GM12878 (cell line): ENCODE measurements around the gene PRRT1. TPM values are rescaled to one million over a fixed set of nuclear protein-coding genes. Genes with fewer than 3 reads are reported as not detected.

Experiments used
- BACH1 ChIP-seq: fragments of 450-650 bp; IDR thresholded peaks from 2 replicates; pipeline ENCODE4 v1.6.1; 2017; ENCODE audit warnings: mild to moderate bottlenecking, borderline replicate concordance
- CBX3 ChIP-seq: fragments of 200-600 bp; sonication (generic); IDR thresholded peaks from 2 replicates; pipeline ENCODE4 v1.6.1; 2016; ENCODE audit warnings: low read depth, borderline replicate concordance
- HDAC6 ChIP-seq: fragments of 200-600 bp; sonication (generic); IDR thresholded peaks from one replicate; pipeline ENCODE4 v1.8.0; 2017; ENCODE audit warnings: antibody characterized with exemption; ENCODE audit not compliant: unreplicated experiment
- IRF4 ChIP-seq: IDR thresholded peaks from 2 replicates; pipeline ENCODE4 v1.6.1; 2011; ENCODE audit warnings: low read depth, low read length
- KAT2A ChIP-seq: conservative IDR thresholded peaks from 2 replicates; pipeline ENCODE4 v1.6.1; 2011; ENCODE audit warnings: low read depth, low read length; ENCODE audit not compliant: control insufficient read depth
- PBX3 ChIP-seq: IDR thresholded peaks from 2 replicates; pipeline ENCODE4 v1.6.1; 2011; ENCODE audit warnings: mild to moderate bottlenecking, low read depth, low read length, moderate library complexity; ENCODE audit not compliant: insufficient replicate concordance
- RAD21 ChIP-seq: IDR thresholded peaks from 2 replicates; pipeline ENCODE4 v1.6.1; 2011; ENCODE audit warnings: mild to moderate bottlenecking, low read depth, low read length, moderate library complexity; ENCODE audit not compliant: insufficient read depth
- SRF ChIP-seq, 2 experiments: IDR thresholded peaks; 2 replicates each; pipeline ENCODE4 v1.6.1; 2011; ENCODE audit warnings: low read depth in 2 of 2, low read length in 2 of 2, mild to moderate bottlenecking in 1 of 2, moderate library complexity in 1 of 2
- SUZ12 ChIP-seq: fragments of 200-600 bp; sonication (generic); IDR thresholded peaks from one replicate; pipeline ENCODE4 v1.6.1; 2018; ENCODE audit warnings: antibody characterized with exemption, mild to moderate bottlenecking; ENCODE audit not compliant: unreplicated experiment
- YY1 ChIP-seq: IDR thresholded peaks from 2 replicates; pipeline ENCODE4 v1.6.1; 2011; ENCODE audit warnings: low read depth, mild to moderate bottlenecking, low read length
- ZNF384 ChIP-seq: IDR thresholded peaks from 2 replicates; pipeline ENCODE4 v1.6.1; 2012; ENCODE audit warnings: low read depth, mild to moderate bottlenecking, low read length, improper control_type of control experiment, borderline replicate concordance
- polyA plus RNA-seq, 11 experiments: library from polyadenylated mRNA; depleted of rRNA in 4 of 11; unstranded in 6 of 11; stranded (reverse) in 5 of 11; fragments of >200 nt; fragmentation: Nextera tagmentation in 4 of 11; fragmentation: Illumina TruSeq in 1 of 11; extraction: Ambion mirVana in 4 of 11; extraction: Trizol in 1 of 11; gene quantifications; 1 replicate in 1 of 11; 2 replicates in 10 of 11; pipeline versions ENCODE4 v1.2.1 to v1.2.3, GENCODE V29; 2011 to 2016; ENCODE audit warnings: inconsistent platforms in 2 of 11, missing spikeins in 2 of 11, low read depth in 1 of 11
- total RNA-seq, 4 experiments: library from RNA; depleted of rRNA in 3 of 4; stranded (reverse); fragments of >200 nt in 3 of 4; fragmentation: Illumina TruSeq in 1 of 4; extraction: Trizol in 1 of 4; gene quantifications; 2 replicates each; pipeline versions ENCODE4 v1.2.1 to v1.2.3, GENCODE V29; 2013 to 2021
- TF ChIP-seq, protein P1 (sequence below): fragments of 450-650 bp; IDR thresholded peaks from 2 replicates; pipeline ENCODE4 v1.6.1; 2017; ENCODE audit warnings: mild to moderate bottlenecking, moderate library complexity
- TF ChIP-seq, protein P2 (sequence below): fragments of 450-650 bp; IDR thresholded peaks from 2 replicates; pipeline ENCODE4 v1.6.1; 2017; ENCODE audit warnings: antibody characterized with exemption, mild to moderate bottlenecking, moderate library complexity
- TF ChIP-seq, protein P3 (sequence below): fragments of 450-650 bp; IDR thresholded peaks from 2 replicates; pipeline ENCODE4 v1.6.1; 2018; ENCODE audit warnings: mild to moderate bottlenecking, low read depth, moderate library complexity; ENCODE audit not compliant: partially characterized antibody
- TF ChIP-seq, protein P4 (sequence below): fragments of 450-650 bp; IDR thresholded peaks from 2 replicates; pipeline ENCODE4 v1.6.1; 2014; ENCODE audit warnings: mild to moderate bottlenecking

The PRRT1 gene
- total and polyA plus RNA-seq, 10 of the 15 experiments (the other 5 are each of a cell fraction or from before 2014, with no cell fraction given) = 0.04 to 0.15 (median 0.10) TPM; not detected in 6

DNA sequence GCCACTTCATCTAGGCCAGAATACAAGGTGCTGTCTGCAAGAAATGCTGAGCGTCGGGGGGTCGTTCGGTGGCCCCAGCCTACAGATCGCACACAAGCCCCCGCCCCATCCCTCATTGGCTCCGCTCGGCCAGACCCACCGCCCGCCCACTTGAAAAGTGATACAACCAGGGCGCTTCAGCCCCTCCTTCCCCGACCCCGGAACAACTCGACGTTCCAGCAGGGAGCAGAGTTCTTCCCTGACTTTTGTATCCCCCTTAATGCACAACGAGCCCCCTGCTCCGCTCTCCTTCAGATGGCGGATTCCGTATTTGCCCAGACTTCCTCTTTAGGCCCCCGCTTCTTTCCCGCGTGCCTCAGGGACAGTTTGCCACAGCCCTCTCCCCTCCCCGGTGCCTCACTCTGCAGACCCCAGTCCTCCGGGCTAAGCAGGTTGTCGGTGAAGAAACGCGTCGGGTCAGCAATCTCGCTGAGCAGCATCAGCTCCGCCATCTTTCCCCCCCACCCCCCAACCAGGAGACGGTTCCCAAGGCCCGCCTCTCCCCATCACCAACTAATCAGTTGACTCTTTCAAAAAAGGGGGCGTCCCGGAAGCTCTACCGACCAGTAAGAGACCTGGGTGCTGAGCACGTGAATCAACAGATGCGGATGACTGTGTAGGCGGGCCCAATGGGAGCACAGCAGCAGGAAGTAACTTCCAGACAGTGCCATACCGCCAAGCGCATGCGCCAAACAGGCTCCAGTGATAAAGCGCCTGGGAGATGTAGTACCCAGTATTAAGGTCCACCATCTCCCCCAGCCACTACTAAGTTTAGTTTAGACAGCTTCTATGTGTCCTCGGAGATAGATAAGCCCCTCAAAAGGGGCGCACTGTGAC lies 23.8 kb downstream of the PRRT1 start, which contains the start of gene ATF6B (continued):
- TF ChIP-seq PBX3 = no peak
- TF ChIP-seq SUZ12 = no peak
- no peak for TF ChIP-seq ZNF384
- no peak for TF ChIP-seq CBX3
- TF ChIP-seq, protein P1, sequence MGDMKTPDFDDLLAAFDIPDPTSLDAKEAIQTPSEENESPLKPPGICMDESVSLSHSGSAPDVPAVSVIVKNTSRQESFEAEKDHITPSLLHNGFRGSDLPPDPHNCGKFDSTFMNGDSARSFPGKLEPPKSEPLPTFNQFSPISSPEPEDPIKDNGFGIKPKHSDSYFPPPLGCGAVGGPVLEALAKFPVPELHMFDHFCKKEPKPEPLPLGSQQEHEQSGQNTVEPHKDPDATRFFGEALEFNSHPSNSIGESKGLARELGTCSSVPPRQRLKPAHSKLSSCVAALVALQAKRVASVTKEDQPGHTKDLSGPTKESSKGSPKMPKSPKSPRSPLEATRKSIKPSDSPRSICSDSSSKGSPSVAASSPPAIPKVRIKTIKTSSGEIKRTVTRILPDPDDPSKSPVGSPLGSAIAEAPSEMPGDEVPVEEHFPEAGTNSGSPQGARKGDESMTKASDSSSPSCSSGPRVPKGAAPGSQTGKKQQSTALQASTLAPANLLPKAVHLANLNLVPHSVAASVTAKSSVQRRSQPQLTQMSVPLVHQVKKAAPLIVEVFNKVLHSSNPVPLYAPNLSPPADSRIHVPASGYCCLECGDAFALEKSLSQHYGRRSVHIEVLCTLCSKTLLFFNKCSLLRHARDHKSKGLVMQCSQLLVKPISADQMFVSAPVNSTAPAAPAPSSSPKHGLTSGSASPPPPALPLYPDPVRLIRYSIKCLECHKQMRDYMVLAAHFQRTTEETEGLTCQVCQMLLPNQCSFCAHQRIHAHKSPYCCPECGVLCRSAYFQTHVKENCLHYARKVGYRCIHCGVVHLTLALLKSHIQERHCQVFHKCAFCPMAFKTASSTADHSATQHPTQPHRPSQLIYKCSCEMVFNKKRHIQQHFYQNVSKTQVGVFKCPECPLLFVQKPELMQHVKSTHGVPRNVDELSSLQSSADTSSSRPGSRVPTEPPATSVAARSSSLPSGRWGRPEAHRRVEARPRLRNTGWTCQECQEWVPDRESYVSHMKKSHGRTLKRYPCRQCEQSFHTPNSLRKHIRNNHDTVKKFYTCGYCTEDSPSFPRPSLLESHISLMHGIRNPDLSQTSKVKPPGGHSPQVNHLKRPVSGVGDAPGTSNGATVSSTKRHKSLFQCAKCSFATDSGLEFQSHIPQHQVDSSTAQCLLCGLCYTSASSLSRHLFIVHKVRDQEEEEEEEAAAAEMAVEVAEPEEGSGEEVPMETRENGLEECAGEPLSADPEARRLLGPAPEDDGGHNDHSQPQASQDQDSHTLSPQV = no peak
- TF ChIP-seq SRF (IDR thresholded peaks at IDR 0.05; ENCODE audit: low read depth in 2 of 2, low read length in 2 of 2) = no peak
- TF ChIP-seq, protein P2, sequence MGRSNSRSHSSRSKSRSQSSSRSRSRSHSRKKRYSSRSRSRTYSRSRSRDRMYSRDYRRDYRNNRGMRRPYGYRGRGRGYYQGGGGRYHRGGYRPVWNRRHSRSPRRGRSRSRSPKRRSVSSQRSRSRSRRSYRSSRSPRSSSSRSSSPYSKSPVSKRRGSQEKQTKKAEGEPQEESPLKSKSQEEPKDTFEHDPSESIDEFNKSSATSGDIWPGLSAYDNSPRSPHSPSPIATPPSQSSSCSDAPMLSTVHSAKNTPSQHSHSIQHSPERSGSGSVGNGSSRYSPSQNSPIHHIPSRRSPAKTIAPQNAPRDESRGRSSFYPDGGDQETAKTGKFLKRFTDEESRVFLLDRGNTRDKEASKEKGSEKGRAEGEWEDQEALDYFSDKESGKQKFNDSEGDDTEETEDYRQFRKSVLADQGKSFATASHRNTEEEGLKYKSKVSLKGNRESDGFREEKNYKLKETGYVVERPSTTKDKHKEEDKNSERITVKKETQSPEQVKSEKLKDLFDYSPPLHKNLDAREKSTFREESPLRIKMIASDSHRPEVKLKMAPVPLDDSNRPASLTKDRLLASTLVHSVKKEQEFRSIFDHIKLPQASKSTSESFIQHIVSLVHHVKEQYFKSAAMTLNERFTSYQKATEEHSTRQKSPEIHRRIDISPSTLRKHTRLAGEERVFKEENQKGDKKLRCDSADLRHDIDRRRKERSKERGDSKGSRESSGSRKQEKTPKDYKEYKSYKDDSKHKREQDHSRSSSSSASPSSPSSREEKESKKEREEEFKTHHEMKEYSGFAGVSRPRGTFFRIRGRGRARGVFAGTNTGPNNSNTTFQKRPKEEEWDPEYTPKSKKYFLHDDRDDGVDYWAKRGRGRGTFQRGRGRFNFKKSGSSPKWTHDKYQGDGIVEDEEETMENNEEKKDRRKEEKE = no peak
- TF ChIP-seq BACH1 = 0 out of 2 replicates have a peak, but pooled peaks have one; percentile 44
- TF ChIP-seq HDAC6 = no peak
- no peak for TF ChIP-seq KAT2A
- TF ChIP-seq, protein P3, sequence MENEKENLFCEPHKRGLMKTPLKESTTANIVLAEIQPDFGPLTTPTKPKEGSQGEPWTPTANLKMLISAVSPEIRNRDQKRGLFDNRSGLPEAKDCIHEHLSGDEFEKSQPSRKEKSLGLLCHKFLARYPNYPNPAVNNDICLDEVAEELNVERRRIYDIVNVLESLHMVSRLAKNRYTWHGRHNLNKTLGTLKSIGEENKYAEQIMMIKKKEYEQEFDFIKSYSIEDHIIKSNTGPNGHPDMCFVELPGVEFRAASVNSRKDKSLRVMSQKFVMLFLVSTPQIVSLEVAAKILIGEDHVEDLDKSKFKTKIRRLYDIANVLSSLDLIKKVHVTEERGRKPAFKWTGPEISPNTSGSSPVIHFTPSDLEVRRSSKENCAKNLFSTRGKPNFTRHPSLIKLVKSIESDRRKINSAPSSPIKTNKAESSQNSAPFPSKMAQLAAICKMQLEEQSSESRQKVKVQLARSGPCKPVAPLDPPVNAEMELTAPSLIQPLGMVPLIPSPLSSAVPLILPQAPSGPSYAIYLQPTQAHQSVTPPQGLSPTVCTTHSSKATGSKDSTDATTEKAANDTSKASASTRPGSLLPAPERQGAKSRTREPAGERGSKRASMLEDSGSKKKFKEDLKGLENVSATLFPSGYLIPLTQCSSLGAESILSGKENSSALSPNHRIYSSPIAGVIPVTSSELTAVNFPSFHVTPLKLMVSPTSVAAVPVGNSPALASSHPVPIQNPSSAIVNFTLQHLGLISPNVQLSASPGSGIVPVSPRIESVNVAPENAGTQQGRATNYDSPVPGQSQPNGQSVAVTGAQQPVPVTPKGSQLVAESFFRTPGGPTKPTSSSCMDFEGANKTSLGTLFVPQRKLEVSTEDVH = no peak
- no peak for TF ChIP-seq IRF4
- peak; percentile 97 for TF ChIP-seq YY1
- no peak for TF ChIP-seq RAD21
- TF ChIP-seq, protein P4, sequence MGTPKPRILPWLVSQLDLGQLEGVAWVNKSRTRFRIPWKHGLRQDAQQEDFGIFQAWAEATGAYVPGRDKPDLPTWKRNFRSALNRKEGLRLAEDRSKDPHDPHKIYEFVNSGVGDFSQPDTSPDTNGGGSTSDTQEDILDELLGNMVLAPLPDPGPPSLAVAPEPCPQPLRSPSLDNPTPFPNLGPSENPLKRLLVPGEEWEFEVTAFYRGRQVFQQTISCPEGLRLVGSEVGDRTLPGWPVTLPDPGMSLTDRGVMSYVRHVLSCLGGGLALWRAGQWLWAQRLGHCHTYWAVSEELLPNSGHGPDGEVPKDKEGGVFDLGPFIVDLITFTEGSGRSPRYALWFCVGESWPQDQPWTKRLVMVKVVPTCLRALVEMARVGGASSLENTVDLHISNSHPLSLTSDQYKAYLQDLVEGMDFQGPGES = peak; percentile 66; the same call in 1 of the 2 replicates
